Small intestine (tissue), 7 donors: ENCODE data around the gene NUDT9. TPM values are rescaled to one million over a fixed set of nuclear protein-coding genes. Genes with fewer than 3 reads are reported as not detected.
"Not testable (repeated sequence)": the region's sequence is repeated elsewhere in the genome, so short reads cannot be mapped to it uniquely, and the experiment has no call there.

Experiments
- DNase-seq, 2 donors: peaks; one replicate each; pipeline versions ENCODE4 v3.0.0 to v3.0.0-alpha.2; 2013
- FAIRE-seq: peaks from 2 replicates; lab custom pipeline; 2012; peaks lifted over from hg19 to GRCh38; lab: Jason Lieb, UNC
- H3K27ac ChIP-seq, 3 donors: one replicate each; pipeline ENCODE4 v1.5.1; 2013; ENCODE audit warnings: low read length in 2 of 3, mild to moderate bottlenecking in 2 of 3, control low read depth in 1 of 3, inconsistent platforms in 1 of 3, low read depth in 1 of 3, moderate library complexity in 1 of 3
- H3K27me3 ChIP-seq, 3 donors: one replicate each; pipeline ENCODE4 v1.6.1; 2013; ENCODE audit warnings: low read length in 3 of 3, inconsistent platforms in 1 of 3; ENCODE audit not compliant: control insufficient read depth in 3 of 3, insufficient read depth in 3 of 3
- H3K36me3 ChIP-seq, 3 donors: one replicate each; pipeline ENCODE4 v1.6.1; 2013; ENCODE audit warnings: low read length in 3 of 3, inconsistent platforms in 1 of 3, low read depth in 1 of 3, mild to moderate bottlenecking in 1 of 3, moderate library complexity in 1 of 3; ENCODE audit not compliant: control insufficient read depth in 3 of 3, insufficient read depth in 2 of 3
- H3K4me1 ChIP-seq, 3 donors: one replicate each; pipeline ENCODE4 v1.6.1; 2013; ENCODE audit warnings: low read length in 2 of 3, inconsistent platforms in 1 of 3, low read depth in 1 of 3, mild to moderate bottlenecking in 1 of 3, moderate library complexity in 1 of 3; ENCODE audit not compliant: control insufficient read depth in 3 of 3, insufficient read depth in 2 of 3
- H3K4me3 ChIP-seq, 3 donors: one replicate each; pipeline ENCODE4 v1.5.1; 2013; ENCODE audit warnings: low read length in 3 of 3, control low read depth in 1 of 3, inconsistent platforms in 1 of 3, low read depth in 1 of 3, mild to moderate bottlenecking in 1 of 3, moderate library complexity in 1 of 3
- H3K9me3 ChIP-seq, 2 donors: one replicate each; pipeline ENCODE4 v1.6.1; 2013; ENCODE audit warnings: low read depth in 1 of 2, low read length in 1 of 2; ENCODE audit not compliant: control insufficient read depth in 2 of 2, insufficient read depth in 1 of 2
- WGBS, 3 donors: extraction: QIAGEN DNeasy Blood & Tissue Kit; methylation state at CpG; one replicate each; pipeline ENCODE4 v1.1.7; 2013; 5-methylcytosine and 5-hydroxymethylcytosine counted together
- polyA plus RNA-seq, 4 donors: library from polyadenylated mRNA; stranded (reverse) in 3 of 4; unstranded in 1 of 4; fragments of 200-250 nt in 3 of 4; fragments of 120-200 nt in 1 of 4; gene quantifications; one replicate each; pipeline versions ENCODE4 v1.2.1 to v1.2.3, GENCODE V29; 2013
- donor health status: healthy with polysubstance abuse.
- donor health status: control.
- donor health status: control.
- donor health status: Bipolar disorder and iron deficiency.
- donor health status: healthy.

The NUDT9 gene
- polyA plus RNA-seq, 4 donors, result 62.7 to 89.0 (median 71.3) TPM

DNA sequence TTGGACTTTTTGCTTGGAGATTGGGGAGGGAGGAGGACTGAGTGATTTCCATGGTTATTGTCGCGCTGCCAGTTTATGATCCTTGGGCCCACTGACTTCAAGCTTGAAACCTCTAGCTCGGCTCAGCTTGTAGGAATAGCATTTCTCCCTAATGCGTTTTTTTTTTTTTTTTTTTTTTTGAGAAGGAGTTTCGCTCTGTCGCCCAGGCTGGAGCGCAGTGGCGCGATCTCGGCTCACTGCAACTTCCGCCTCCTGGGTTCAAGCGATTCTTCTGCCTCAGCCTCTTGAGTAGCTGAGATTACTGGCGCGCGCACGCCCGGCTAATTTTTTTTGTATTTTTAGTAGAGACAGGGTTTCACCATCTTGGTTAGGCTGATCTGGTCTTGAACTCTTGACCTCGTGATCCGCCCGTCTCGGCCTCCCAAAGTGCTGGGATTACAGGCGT lies 1.7 kb downstream of the NUDT9 start:
- H3K36me3 ChIP-seq, H3K9me3 ChIP-seq, FAIRE-seq, H3K27me3 ChIP-seq, DNase-seq: not testable (repeated sequence)
- H3K4me3 ChIP-seq, result peak overlapping the region in 2 of 3 donors; percentile 47 to 90
- H3K27ac ChIP-seq, result peak overlapping the region in 2 of 3 donors; percentile 28 to 97
- H3K4me1 ChIP-seq, result peaks cover 0 to 41% (median 2%) of the 10 kb centered on the region in 3 donors
- WGBS, 3 donors, result 56 to 82% (median 64%) methylated on average over 20 to 22 of the region's 22 CpGs

DNA sequence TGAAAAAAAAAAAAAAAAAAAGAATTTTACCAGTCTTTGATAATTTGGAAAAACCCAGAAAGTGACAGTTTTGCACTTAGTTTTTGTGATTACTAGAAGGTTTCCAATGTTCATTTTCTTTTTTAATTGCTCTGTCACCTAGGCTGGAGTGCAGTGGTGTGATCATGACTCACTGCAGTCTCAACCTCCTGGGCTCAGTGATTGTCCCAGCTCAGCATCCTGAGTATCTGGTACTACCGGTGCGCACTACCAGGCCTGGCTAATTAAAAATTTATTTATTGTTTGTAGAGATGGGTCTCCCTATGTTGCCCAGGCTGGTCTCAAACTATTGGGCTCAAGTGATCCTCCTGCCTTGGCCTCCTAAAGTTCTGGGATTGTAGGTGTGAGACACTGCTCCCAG lies 3.3 kb downstream of the NUDT9 start:
- 82 to 94% (median 86%) methylated on average over 2 of the region's 2 CpGs for WGBS, 3 donors
- DNase-seq, result peak in 1 of 2 donors; percentile 21
- FAIRE-seq, result no peak
- no peaks in the 10 kb centered on the region for H3K9me3 ChIP-seq
- H3K36me3 ChIP-seq, result peaks cover 0 to 10% (median 2%) of the 10 kb centered on the region in 3 donors
- H3K27ac ChIP-seq, result no peak overlapping the region
- no peaks in the 10 kb centered on the region for H3K27me3 ChIP-seq
- H3K4me3 ChIP-seq, result no peak overlapping the region
- H3K4me1 ChIP-seq, result peaks cover 0 to 28% (median 2%) of the 10 kb centered on the region in 3 donors

DNA sequence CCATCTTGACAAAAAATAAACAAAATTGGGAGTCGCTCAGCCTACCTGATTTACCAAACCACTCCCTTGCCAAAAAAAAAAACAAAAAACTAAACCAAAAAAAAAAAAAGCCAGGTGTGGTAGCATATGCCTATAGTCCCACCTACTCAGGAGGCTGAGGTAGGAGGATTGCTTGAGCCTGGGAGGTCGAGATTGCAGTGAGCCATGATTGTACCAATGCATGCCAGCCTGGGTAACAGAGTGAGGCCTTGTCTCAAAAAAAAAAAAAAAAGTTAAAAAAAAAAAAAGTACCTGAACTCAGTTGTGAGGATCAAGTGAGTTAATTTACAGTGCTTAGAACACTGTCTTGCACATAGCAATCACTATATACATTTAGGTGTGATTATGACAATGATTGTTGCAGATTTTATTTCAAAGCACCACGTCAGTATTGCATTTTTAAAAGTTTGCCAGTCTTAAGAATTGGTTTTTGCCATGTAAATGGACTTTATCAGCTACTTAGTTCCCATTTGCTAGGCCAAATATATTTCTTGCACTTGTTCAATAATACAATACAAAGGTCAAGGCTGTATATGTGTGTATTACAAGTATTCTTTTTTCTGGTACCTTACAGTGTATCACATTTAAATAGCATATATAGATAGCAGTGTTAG lies 4.6 kb downstream of the NUDT9 start:
- peaks cover 0 to 12% (median 2%) of the 10 kb centered on the region in 3 donors for H3K36me3 ChIP-seq
- H3K27me3 ChIP-seq, result no peaks in the 10 kb centered on the region
- H3K27ac ChIP-seq, result no peak overlapping the region
- H3K4me1 ChIP-seq, result peaks cover 0 to 16% (median 2%) of the 10 kb centered on the region in 3 donors
- 54 to 71% (median 60%) methylated on average over 3 of the region's 3 CpGs for whole genome bisulfite sequencing, 3 donors
- FAIRE-seq (no peak), DNase-seq (peak in 1 of 2 donors; percentile 33)
- H3K9me3 ChIP-seq, result no peaks in the 10 kb centered on the region
- no peak overlapping the region for H3K4me3 ChIP-seq

DNA sequence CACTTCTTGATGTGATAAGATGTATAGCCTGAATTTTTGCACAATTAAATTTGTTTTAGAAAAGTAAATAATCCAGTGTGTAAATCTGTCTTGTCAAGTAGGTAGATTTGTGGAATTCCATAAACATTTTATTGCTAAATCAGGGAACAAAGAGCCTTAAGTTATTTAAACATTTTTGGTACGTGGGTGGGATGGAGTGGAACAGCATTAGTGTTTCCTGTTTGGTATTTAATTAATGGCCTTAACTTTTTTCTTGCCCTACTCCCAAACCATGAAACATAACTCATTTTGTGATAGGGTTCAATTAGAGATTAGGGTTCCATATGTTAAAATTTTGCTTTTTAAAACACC lies 5.1 kb downstream of the NUDT9 start:
- Histone ChIP-seq H3K36me3 (peaks cover 0 to 12% (median 2%) of the 10 kb centered on the region in 3 donors), H3K4me3 (no peak overlapping the region), H3K9me3 (no peaks in the 10 kb centered on the region), H3K4me1 (peaks cover 0 to 14% (median 2%) of the 10 kb centered on the region in 3 donors), H3K27me3 (no peaks in the 10 kb centered on the region), H3K27ac (no peak overlapping the region)
- no peak for FAIRE-seq
- no peak for DNase-seq
- WGBS, 3 donors, result 29 to 36% (median 34%) methylated on average over 1 of the region's 1 CpG

DNA sequence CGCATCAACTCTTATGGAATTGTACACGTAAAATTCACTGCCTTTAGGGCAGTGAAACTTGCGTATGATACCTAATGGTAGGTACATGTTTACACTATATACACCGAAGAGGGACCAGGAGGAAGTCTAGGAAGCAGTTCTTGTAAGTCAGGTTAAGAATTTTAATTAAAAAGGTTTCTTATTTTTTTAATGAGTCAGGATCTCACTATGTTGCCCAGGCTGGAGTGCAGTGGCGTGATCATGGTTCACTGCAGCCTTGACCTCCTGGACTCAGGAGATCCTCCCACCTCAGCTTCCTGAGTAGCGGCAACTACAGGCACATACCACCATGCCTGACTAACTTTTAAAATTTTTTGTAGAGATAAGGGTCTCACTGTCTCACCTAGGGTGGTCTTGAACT lies 6.6 kb downstream of the NUDT9 start:
- FAIRE-seq (no peak), DNase-seq (peak in 1 of 2 donors; percentile 27)
- H3K9me3 ChIP-seq, result no peaks in the 10 kb centered on the region
- 80 to 97% (median 94%) methylated on average over 6 of the region's 6 CpGs for WGBS, 3 donors
- no peaks in the 10 kb centered on the region for H3K27me3 ChIP-seq
- peaks cover 0 to 12% (median 2%) of the 10 kb centered on the region in 3 donors for H3K36me3 ChIP-seq
- H3K4me3 ChIP-seq, result no peak overlapping the region
- no peak overlapping the region for H3K27ac ChIP-seq
- peaks cover 0 to 14% (median 2%) of the 10 kb centered on the region in 3 donors for H3K4me1 ChIP-seq

DNA sequence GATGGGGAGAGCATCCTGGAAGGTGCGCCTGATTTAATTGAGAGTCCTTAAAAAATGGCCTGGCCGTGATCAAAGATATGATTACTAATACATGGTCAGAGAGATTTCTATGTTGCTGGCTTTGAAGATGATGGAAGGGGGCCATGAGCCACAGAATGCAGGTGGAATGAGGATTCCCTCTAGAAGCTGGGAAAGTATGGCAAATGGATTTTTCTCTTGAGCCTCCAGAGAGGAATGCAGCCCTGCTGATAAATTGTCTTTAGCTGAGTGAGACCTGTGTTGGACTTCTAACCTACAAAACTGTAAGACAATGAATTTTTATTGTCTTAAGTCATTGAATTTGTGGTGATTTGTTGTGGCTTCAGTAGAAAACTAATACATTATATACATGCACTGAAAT lies 7.7 kb downstream of the NUDT9 start:
- no peaks in the 10 kb centered on the region for H3K27me3 ChIP-seq
- no peak for FAIRE-seq
- no peak for DNase-seq
- H3K4me1 ChIP-seq, result peaks cover 0 to 6% (median 2%) of the 10 kb centered on the region in 3 donors
- H3K27ac ChIP-seq, result no peak overlapping the region
- WGBS, 3 donors, result 94 to 95% (median 94%) methylated on average over 2 of the region's 2 CpGs
- peaks cover 0 to 17% (median 4%) of the 10 kb centered on the region in 3 donors for H3K36me3 ChIP-seq
- H3K4me3 ChIP-seq, result no peak overlapping the region
- H3K9me3 ChIP-seq, result no peaks in the 10 kb centered on the region

DNA sequence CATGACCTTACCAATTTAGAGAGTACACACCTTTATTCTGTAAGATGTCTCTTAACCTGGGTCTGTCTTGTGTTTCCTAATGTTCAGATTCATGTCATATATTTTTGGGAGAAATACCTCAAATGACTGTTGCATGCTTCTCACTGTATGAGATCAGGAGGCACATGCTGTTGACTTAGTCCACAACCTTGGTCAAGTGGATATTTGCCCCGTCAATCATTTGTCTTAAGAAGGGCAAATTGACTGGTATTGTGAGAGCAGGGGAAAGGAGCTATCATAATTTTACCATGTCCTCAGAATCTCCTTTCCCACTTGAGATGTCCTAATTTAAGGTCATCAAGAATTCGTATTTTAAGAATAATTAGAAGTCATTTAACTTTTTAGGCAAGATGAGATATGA lies 11.0 kb downstream of the NUDT9 start:
- no peak for DNase-seq
- WGBS, 3 donors, result 84 to 94% (median 94%) methylated on average over 2 of the region's 2 CpGs

DNA sequence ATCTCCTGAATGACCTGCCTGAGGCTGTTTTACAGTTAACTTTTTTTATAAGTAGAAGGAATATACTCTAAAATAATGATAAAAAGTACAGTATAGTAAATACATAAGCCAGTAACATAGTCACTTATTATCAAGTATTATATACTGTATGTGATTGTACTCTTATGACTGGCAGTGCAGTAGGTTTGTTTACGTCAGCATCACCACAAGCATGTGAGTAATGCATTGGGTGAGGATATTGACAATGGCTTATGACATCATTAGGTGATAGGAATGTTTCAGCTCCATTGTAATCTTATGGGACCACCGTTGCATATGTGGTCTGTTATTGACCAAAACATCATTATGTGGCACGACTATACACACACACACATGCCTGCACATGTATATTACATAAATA lies 20.5 kb downstream of the NUDT9 start:
- Histone ChIP-seq H3K27ac (no peak overlapping the region), H3K4me3 (no peak overlapping the region), H3K9me3 (no peaks in the 10 kb centered on the region), H3K36me3 (peaks cover 8 to 24% (median 9%) of the 10 kb centered on the region in 3 donors), H3K4me1 (no peaks in the 10 kb centered on the region), H3K27me3 (no peaks in the 10 kb centered on the region)
- FAIRE-seq (no peak), DNase-seq (no peak)
- WGBS, 3 donors, result 84 to 94% (median 91%) methylated on average over 3 of the region's 3 CpGs

More for the DNA sequence above, 11.0 kb downstream of the NUDT9 start:
- H3K9me3 ChIP-seq, result no peaks in the 10 kb centered on the region
- H3K27ac ChIP-seq, result no peak overlapping the region
- H3K36me3 ChIP-seq, result peaks cover 0 to 20% (median 7%) of the 10 kb centered on the region in 3 donors
- no peak for FAIRE-seq
- peaks cover 0 to 2% (median 0%) of the 10 kb centered on the region in 3 donors for H3K4me1 ChIP-seq
- no peaks in the 10 kb centered on the region for H3K27me3 ChIP-seq
- H3K4me3 ChIP-seq, result no peak overlapping the region
